Calu3 (cell line): ENCODE data around the gene TMEM134. TPM values are rescaled to one million over a fixed set of nuclear protein-coding genes. Genes with fewer than 3 reads are reported as not detected.
A peak's percentile ranks its signal among the peaks of the same experiment; 100 is the strongest.

Source experiments
- BruUV-seq: library from RNA; stranded (reverse); fragments of 400-500 nt; replicated peaks from 2 replicates; lab custom pipeline; 2021; lab: Mats Ljungman, UMichigan
- CTCF ChIA-PET: fragments of 300-600 bp; sonication (Branson Sonifier 250); formaldehyde crosslinking; loops from one replicate; lab custom pipeline; 2022; ENCODE audit warnings: antibody characterized with exemption; lab: Charles Lee
- DNase-seq: peaks from one replicate; pipeline ENCODE4 v3.0.0; 2022
- H3K27ac Mint-ChIP-seq: one replicate; pipeline ENCODE4 v1.8.0; 2022; ENCODE audit warnings: mixed read lengths; ENCODE audit not compliant: unreplicated experiment
- H3K27me3 Mint-ChIP-seq: one replicate; pipeline ENCODE4 v1.8.0; 2022; ENCODE audit warnings: mixed read lengths; ENCODE audit not compliant: unreplicated experiment
- H3K36me3 Mint-ChIP-seq: one replicate; pipeline ENCODE4 v1.8.0; 2022; ENCODE audit warnings: mild to moderate bottlenecking, moderate library complexity, mixed read lengths; ENCODE audit not compliant: insufficient read depth, unreplicated experiment
- H3K4me1 Mint-ChIP-seq: one replicate; pipeline ENCODE4 v1.8.0; 2022; ENCODE audit warnings: mild to moderate bottlenecking, low read depth, mixed read lengths; ENCODE audit not compliant: unreplicated experiment
- H3K4me3 Mint-ChIP-seq: one replicate; pipeline ENCODE4 v1.8.0; 2022; ENCODE audit warnings: mild to moderate bottlenecking, low read depth, moderate library complexity, mixed read lengths; ENCODE audit not compliant: unreplicated experiment
- H3K9me3 Mint-ChIP-seq: one replicate; pipeline ENCODE4 v1.8.0; 2022; ENCODE audit warnings: low read depth, mixed read lengths; ENCODE audit not compliant: unreplicated experiment
- intact Hi-C: fragments of 100-400 bp; cut with micrococcal nuclease; formaldehyde crosslinking; loops from one replicate; pipeline ENCODE4 v1.10.0; 2022; ENCODE audit not compliant: unreplicated experiment
- total RNA-seq: library from RNA; stranded (reverse); gene quantifications from 2 replicates; pipeline ENCODE4 v1.2.3, GENCODE V29; 2022
- TF ChIP-seq, protein P1 (sequence below): fragments of 200-600 bp; IDR thresholded peaks from one replicate; pipeline ENCODE4 v1.8.0; 2022; ENCODE audit warnings: antibody characterized with exemption; ENCODE audit not compliant: unreplicated experiment

Gene TMEM134
- total RNA-seq, 1 experiment from 2014 or later, result 31.9 TPM

GRCh38 chr11:67448220-67448609 lies 20.8 kb downstream of the TMEM134 start:
- Mint-ChIP-seq H3K4me3 (no peak overlapping the region), H3K36me3 (peaks cover 18% of the 10 kb centered on the region), H3K27me3 (no peaks in the 10 kb centered on the region), H3K9me3 (no peaks in the 10 kb centered on the region), H3K27ac (no peak overlapping the region), H3K4me1 (peaks cover 26% of the 10 kb centered on the region)
- intact Hi-C loops, result no loop called here
- TF ChIP-seq, protein P1, sequence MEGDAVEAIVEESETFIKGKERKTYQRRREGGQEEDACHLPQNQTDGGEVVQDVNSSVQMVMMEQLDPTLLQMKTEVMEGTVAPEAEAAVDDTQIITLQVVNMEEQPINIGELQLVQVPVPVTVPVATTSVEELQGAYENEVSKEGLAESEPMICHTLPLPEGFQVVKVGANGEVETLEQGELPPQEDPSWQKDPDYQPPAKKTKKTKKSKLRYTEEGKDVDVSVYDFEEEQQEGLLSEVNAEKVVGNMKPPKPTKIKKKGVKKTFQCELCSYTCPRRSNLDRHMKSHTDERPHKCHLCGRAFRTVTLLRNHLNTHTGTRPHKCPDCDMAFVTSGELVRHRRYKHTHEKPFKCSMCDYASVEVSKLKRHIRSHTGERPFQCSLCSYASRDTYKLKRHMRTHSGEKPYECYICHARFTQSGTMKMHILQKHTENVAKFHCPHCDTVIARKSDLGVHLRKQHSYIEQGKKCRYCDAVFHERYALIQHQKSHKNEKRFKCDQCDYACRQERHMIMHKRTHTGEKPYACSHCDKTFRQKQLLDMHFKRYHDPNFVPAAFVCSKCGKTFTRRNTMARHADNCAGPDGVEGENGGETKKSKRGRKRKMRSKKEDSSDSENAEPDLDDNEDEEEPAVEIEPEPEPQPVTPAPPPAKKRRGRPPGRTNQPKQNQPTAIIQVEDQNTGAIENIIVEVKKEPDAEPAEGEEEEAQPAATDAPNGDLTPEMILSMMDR, result no peak
- DNase-seq, result no peak
- BruUV-seq, result no TSS peak
- CTCF ChIA-PET, result no interaction called here

GRCh38 chr11:67445515-67445914 lies 23.5 kb downstream of the TMEM134 start:
- no TSS peak for BruUV-seq
- Mint-ChIP-seq H3K27ac (peak overlapping the region; percentile 40), H3K27me3 (no peaks in the 10 kb centered on the region), H3K9me3 (no peaks in the 10 kb centered on the region), H3K36me3 (peaks cover 35% of the 10 kb centered on the region), H3K4me1 (peaks cover 11% of the 10 kb centered on the region), H3K4me3 (peak overlapping the region; percentile 84)
- CTCF ChIA-PET, result no interaction called here
- TF ChIP-seq, protein P1, result no peak
- DNase-seq, result no peak
- intact Hi-C loops, result no loop called here

GRCh38 chr11:67442504-67443404 lies 26.3 kb downstream of the TMEM134 start:
- H3K36me3 Mint-ChIP-seq, result peaks cover 60% of the 10 kb centered on the region
- CTCF ChIA-PET, result interaction anchor here (0.6 kb wide), 1 partner anchor 50 kb away, joined by 5 read pairs; no protein-coding TSS in a partner anchor

GRCh38 chr11:67441731-67442351 lies 27.2 kb downstream of the TMEM134 start:
- no peak overlapping the region for H3K27ac Mint-ChIP-seq
- H3K4me1 Mint-ChIP-seq, result peaks cover 24% of the 10 kb centered on the region
- intact Hi-C loops, result no loop called here
- no peak for DNase-seq
- TF ChIP-seq, protein P1, result no peak
- CTCF ChIA-PET, result no interaction called here
- H3K27me3 Mint-ChIP-seq, result no peaks in the 10 kb centered on the region
- H3K36me3 Mint-ChIP-seq, result peaks cover 64% of the 10 kb centered on the region
- H3K4me3 Mint-ChIP-seq, result peak overlapping the region; percentile 84
- H3K9me3 Mint-ChIP-seq, result no peaks in the 10 kb centered on the region
- TSS peak; percentile 47 for BruUV-seq

More at GRCh38 chr11:67442504-67443404, 26.3 kb downstream of the TMEM134 start:
- no peaks in the 10 kb centered on the region for H3K27me3 Mint-ChIP-seq
- no peaks in the 10 kb centered on the region for H3K9me3 Mint-ChIP-seq
- DNase-seq, result no peak
- H3K4me1 Mint-ChIP-seq, result peaks cover 24% of the 10 kb centered on the region
- H3K4me3 Mint-ChIP-seq, result peak overlapping the region; percentile 84
- BruUV-seq, result no TSS peak
- intact Hi-C loops, result no loop called here
- TF ChIP-seq, protein P1, result no peak
- no peak overlapping the region for H3K27ac Mint-ChIP-seq
